GM18508 (cell line): ENCODE results near the gene PCBP2.

Experiments
- ATAC-seq: cut with Tn5 transposase; IDR thresholded peaks from one replicate; pipeline ENCODE4 v1.9.1; 2021; ENCODE audit warnings: moderate number of reproducible peaks; ENCODE audit not compliant: insufficient read depth, unreplicated experiment

PCBP2 gene

GRCh38 chr12:53505555-53506449, 53.9 kb downstream of the PCBP2 start:
- no peak for ATAC-seq

GRCh38 chr12:53506450-53506785, 54.5 kb downstream of the PCBP2 start:
- no peak for ATAC-seq

- no peak for ATAC-seq
Measured at GRCh38 chr12:53506881-53507602, 55.1 kb downstream of the PCBP2 start, which contains the start of gene NPFF. Gene NPFF (minus strand): TSS chr12:53507484. CDS start chr12:53507474, 10 bp downstream.

- ATAC-seq, result no peak
Measured at GRCh38 chr12:53507603-53507885, 55.6 kb downstream of the PCBP2 start.

GRCh38 chr12:53508534-53509170, 56.8 kb downstream of the PCBP2 start:
- no peak for ATAC-seq

GRCh38 chr12:53510181-53510812, 58.4 kb downstream of the PCBP2 start:
- ATAC-seq, result no peak

GRCh38 chr12:53513712-53514410, 62.0 kb downstream of the PCBP2 start:
- ATAC-seq, result no peak

- no peak for ATAC-seq
Measured at GRCh38 chr12:53514628-53515290, 62.9 kb downstream of the PCBP2 start.

GRCh38 chr12:53515291-53515680, 63.4 kb downstream of the PCBP2 start:
- ATAC-seq, result no peak

- no peak for ATAC-seq
Measured at GRCh38 chr12:53516758-53517455, 65.0 kb downstream of the PCBP2 start.

- no peak for ATAC-seq
Measured at GRCh38 chr12:53518381-53518780, 66.5 kb downstream of the PCBP2 start.

- no peak for ATAC-seq
Measured at GRCh38 chr12:53523131-53523530, 71.2 kb downstream of the PCBP2 start.

GRCh38 chr12:53524476-53524875, 72.6 kb downstream of the PCBP2 start:
- no peak for ATAC-seq

- no peak for ATAC-seq
Measured at GRCh38 chr12:53530061-53530460, 78.2 kb downstream of the PCBP2 start.
